Measurements from ENCODE around the gene PRKCA. TPM values are rescaled to one million over a fixed set of nuclear protein-coding genes. Genes with fewer than 3 reads are reported as not detected.

Gene PRKCA
- total RNA-seq, 2 experiments from 2014 or later = 84.4 to 87.9 TPM

DNA sequence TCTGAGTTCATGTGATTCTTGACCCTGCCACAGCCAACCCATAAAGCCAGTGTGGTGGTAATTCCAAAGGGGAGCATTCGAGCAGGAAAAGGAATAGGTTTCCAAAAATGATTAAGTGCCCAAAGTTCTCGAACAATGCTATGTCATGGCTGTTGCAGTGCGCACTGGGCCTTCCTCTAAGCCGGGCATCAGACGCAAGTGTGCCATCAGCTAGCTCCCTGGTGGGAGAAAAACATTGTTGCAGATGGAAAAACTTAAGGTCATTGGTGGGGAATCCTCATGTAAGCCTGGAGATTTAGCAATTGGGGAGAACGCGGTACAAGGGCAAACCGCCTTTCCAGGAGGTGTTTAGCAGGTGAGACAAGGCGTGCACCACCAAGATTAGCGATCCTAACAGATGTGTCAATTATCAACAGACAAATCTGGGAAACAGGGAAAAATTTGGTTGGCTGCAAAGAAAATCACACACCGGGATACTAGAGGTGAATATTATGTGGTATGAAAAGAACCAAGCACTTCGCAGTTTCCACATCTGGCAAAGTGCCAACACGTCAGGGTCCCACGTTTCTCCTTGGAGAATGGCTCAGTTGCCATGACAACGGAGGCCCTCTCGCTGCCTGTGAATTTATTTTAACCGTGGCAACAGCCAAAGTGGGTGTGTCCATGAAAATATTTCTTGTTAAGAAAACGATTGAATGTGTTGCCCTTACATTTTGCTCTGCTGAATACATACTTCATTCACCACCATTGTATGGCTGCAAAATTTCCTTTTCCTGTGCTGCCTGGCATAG is 414.0 kb downstream of the PRKCA start:
- H3K9me3 Mint-ChIP-seq = no peaks in the 10 kb centered on the region
- ATAC-seq = no peak
- peaks cover 35% of the 10 kb centered on the region for H3K36me3 Mint-ChIP-seq (ENCODE audit: low read depth)
- peaks cover 41% of the 10 kb centered on the region for H3K4me1 Mint-ChIP-seq (ENCODE audit: low read depth)
- no peak overlapping the region for H3K27ac Mint-ChIP-seq
- no peak overlapping the region for H3K4me3 Mint-ChIP-seq
- CTCF ChIA-PET = interaction anchor here (1.0 to 1.1 kb wide), 2 partner anchors 10 to 12 kb away, joined by 3 read pairs; no protein-coding TSS in a partner anchor
- DNase-seq = no peak
- TF ChIP-seq, protein P1, sequence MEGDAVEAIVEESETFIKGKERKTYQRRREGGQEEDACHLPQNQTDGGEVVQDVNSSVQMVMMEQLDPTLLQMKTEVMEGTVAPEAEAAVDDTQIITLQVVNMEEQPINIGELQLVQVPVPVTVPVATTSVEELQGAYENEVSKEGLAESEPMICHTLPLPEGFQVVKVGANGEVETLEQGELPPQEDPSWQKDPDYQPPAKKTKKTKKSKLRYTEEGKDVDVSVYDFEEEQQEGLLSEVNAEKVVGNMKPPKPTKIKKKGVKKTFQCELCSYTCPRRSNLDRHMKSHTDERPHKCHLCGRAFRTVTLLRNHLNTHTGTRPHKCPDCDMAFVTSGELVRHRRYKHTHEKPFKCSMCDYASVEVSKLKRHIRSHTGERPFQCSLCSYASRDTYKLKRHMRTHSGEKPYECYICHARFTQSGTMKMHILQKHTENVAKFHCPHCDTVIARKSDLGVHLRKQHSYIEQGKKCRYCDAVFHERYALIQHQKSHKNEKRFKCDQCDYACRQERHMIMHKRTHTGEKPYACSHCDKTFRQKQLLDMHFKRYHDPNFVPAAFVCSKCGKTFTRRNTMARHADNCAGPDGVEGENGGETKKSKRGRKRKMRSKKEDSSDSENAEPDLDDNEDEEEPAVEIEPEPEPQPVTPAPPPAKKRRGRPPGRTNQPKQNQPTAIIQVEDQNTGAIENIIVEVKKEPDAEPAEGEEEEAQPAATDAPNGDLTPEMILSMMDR (IDR thresholded peaks at IDR 0.05) = no peak
- H3K27me3 Mint-ChIP-seq = no peaks in the 10 kb centered on the region
- intact Hi-C loops (cut with micrococcal nuclease) = no loop called here
- POLR2A ChIA-PET = no interaction called here

- H3K36me3 Mint-ChIP-seq (ENCODE audit: low read depth) = peaks cover 31% of the 10 kb centered on the region
- H3K9me3 Mint-ChIP-seq = no peaks in the 10 kb centered on the region
- ChIA-PET POLR2A (no interaction called here), CTCF (interaction anchor here (1.0 to 1.1 kb wide), 2 partner anchors 10 to 11 kb away, joined by 3 read pairs; no protein-coding TSS in a partner anchor)
- intact Hi-C loops (cut with micrococcal nuclease) = no loop called here
- H3K27ac Mint-ChIP-seq = no peak overlapping the region
- H3K4me3 Mint-ChIP-seq = no peak overlapping the region
- TF ChIP-seq, protein P1 (IDR thresholded peaks at IDR 0.05) = no peak
- peaks cover 29% of the 10 kb centered on the region for H3K4me1 Mint-ChIP-seq (ENCODE audit: low read depth)
- DNase-seq (no peak), ATAC-seq (no peak)
- H3K27me3 Mint-ChIP-seq = no peaks in the 10 kb centered on the region
Observed at GRCh38 chr17:66717641-66718058, 415.2 kb downstream of the PRKCA start.

GRCh38 chr17:66720027-66720426 is 417.6 kb downstream of the PRKCA start:
- no peaks in the 10 kb centered on the region for H3K27me3 Mint-ChIP-seq
- TF ChIP-seq, protein P1 (IDR thresholded peaks at IDR 0.05) = no peak
- intact Hi-C loops (cut with micrococcal nuclease) = no loop called here
- H3K36me3 Mint-ChIP-seq (ENCODE audit: low read depth) = peaks cover 26% of the 10 kb centered on the region
- H3K4me3 Mint-ChIP-seq = no peak overlapping the region
- H3K27ac Mint-ChIP-seq = no peak overlapping the region
- no peaks in the 10 kb centered on the region for H3K9me3 Mint-ChIP-seq
- no peak for ATAC-seq
- peaks cover 6% of the 10 kb centered on the region for H3K4me1 Mint-ChIP-seq (ENCODE audit: low read depth)
- no peak for DNase-seq
- CTCF ChIA-PET = no interaction called here
- POLR2A ChIA-PET = no interaction called here

DNA sequence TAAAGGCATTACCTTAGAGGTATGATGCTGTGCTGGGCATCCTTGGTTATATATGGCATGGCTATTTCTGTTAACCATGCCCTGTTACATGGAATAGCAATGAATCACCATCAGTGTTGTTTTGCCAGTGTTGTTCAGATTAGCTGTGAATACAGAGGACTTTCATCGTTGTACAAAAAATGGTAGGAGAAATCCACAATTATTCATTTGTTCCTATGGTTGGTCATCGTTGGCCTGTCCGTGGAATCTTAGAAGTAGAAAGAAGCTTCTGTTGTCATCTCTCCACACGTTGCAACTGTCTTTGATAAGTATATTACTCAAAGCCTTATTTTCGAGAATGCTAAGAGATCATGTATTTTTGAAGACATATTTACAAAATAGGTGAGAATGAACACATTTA is 418.2 kb downstream of the PRKCA start:
- H3K36me3 Mint-ChIP-seq (ENCODE audit: low read depth) = peaks cover 24% of the 10 kb centered on the region
- DNase-seq = no peak
- POLR2A ChIA-PET = no interaction called here
- peaks cover 3% of the 10 kb centered on the region for H3K4me1 Mint-ChIP-seq (ENCODE audit: low read depth)
- H3K9me3 Mint-ChIP-seq = no peaks in the 10 kb centered on the region
- TF ChIP-seq, protein P1 (IDR thresholded peaks at IDR 0.05) = no peak
- intact Hi-C loops (cut with micrococcal nuclease) = no loop called here
- H3K27me3 Mint-ChIP-seq = no peaks in the 10 kb centered on the region
- ATAC-seq = no peak
- H3K4me3 Mint-ChIP-seq = no peak overlapping the region
- CTCF ChIA-PET = no interaction called here
- no peak overlapping the region for H3K27ac Mint-ChIP-seq

GRCh38 chr17:66722341-66722740 is 419.9 kb downstream of the PRKCA start:
- POLR2A ChIA-PET = interaction anchor here (1.1 kb wide), 1 partner anchor 9 kb away, joined by 3 read pairs; no protein-coding TSS in a partner anchor
- no peak overlapping the region for H3K27ac Mint-ChIP-seq
- ATAC-seq (no peak), DNase-seq (no peak)
- TF ChIP-seq, protein P1 (IDR thresholded peaks at IDR 0.05) = no peak
- intact Hi-C loops (cut with micrococcal nuclease) = no loop called here
- H3K36me3 Mint-ChIP-seq (ENCODE audit: low read depth) = peaks cover 11% of the 10 kb centered on the region
- no peak overlapping the region for H3K4me3 Mint-ChIP-seq
- peaks cover 5% of the 10 kb centered on the region for H3K4me1 Mint-ChIP-seq (ENCODE audit: low read depth)
- CTCF ChIA-PET = interaction anchor here (1.6 kb wide), 1 partner anchor 15 kb away, joined by 4 read pairs; no protein-coding TSS in a partner anchor
- H3K9me3 Mint-ChIP-seq = no peaks in the 10 kb centered on the region
- no peaks in the 10 kb centered on the region for H3K27me3 Mint-ChIP-seq
